HFFc6 (cell line): Measurements from ENCODE around the gene LRFN2. TPM values are rescaled to one million over a fixed set of nuclear protein-coding genes. Genes with fewer than 3 reads are reported as not detected.

Source experiments
- DNase-seq: peaks from one replicate; pipeline ENCODE4 v3.0.0-alpha.2; 2018
- H3K27ac Mint-ChIP-seq: 2 replicates; pipeline ENCODE4 v1.8.0; 2020; ENCODE audit warnings: mild to moderate bottlenecking, mixed read lengths
- H3K27me3 Mint-ChIP-seq: 2 replicates; pipeline ENCODE4 v1.8.0; 2021; ENCODE audit warnings: mild to moderate bottlenecking, moderate library complexity, mixed read lengths; ENCODE audit not compliant: insufficient read depth
- H3K36me3 Mint-ChIP-seq: 2 replicates; pipeline ENCODE4 v1.8.0; 2021; ENCODE audit warnings: low read depth, mixed read lengths
- H3K4me1 Mint-ChIP-seq: 2 replicates; pipeline ENCODE4 v1.8.0; 2020; ENCODE audit warnings: low read depth, mixed read lengths
- H3K4me3 Mint-ChIP-seq: 2 replicates; pipeline ENCODE4 v1.8.0; 2020; ENCODE audit warnings: mild to moderate bottlenecking, moderate library complexity, mixed read lengths
- H3K9me3 Mint-ChIP-seq: 2 replicates; pipeline ENCODE4 v1.8.0; 2020; ENCODE audit warnings: mild to moderate bottlenecking, mixed read lengths
- total RNA-seq, 6 experiments: library from RNA; stranded (reverse); fragmentation: NEBNext Ultra II Directional; extraction: Animal tissue kit (Norgen Biotek cat#: 25700); gene quantifications; 2 replicates in 1 of 6; 3 replicates in 5 of 6; pipeline ENCODE4 v1.2.3, GENCODE V29; 2021
- TF ChIP-seq, protein P1 (sequence below): fragments of 200-600 bp; sonication (generic); IDR thresholded peaks from 2 replicates; pipeline ENCODE4 v1.5.0; 2021; ENCODE audit warnings: antibody characterized with exemption, mild to moderate bottlenecking

Gene LRFN2
- total RNA-seq, 6 experiments from 2014 or later: not detected

GRCh38 chr6:40556881-40557280, 30.3 kb downstream of the LRFN2 start:
- TF ChIP-seq, protein P1, sequence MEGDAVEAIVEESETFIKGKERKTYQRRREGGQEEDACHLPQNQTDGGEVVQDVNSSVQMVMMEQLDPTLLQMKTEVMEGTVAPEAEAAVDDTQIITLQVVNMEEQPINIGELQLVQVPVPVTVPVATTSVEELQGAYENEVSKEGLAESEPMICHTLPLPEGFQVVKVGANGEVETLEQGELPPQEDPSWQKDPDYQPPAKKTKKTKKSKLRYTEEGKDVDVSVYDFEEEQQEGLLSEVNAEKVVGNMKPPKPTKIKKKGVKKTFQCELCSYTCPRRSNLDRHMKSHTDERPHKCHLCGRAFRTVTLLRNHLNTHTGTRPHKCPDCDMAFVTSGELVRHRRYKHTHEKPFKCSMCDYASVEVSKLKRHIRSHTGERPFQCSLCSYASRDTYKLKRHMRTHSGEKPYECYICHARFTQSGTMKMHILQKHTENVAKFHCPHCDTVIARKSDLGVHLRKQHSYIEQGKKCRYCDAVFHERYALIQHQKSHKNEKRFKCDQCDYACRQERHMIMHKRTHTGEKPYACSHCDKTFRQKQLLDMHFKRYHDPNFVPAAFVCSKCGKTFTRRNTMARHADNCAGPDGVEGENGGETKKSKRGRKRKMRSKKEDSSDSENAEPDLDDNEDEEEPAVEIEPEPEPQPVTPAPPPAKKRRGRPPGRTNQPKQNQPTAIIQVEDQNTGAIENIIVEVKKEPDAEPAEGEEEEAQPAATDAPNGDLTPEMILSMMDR: no peak
- H3K4me1 Mint-ChIP-seq: no peaks in the 10 kb centered on the region
- peaks cover 4% of the 10 kb centered on the region for H3K27me3 Mint-ChIP-seq
- no peaks in the 10 kb centered on the region for H3K9me3 Mint-ChIP-seq
- H3K4me3 Mint-ChIP-seq: no peak overlapping the region
- DNase-seq: no peak
- no peaks in the 10 kb centered on the region for H3K36me3 Mint-ChIP-seq
- no peak overlapping the region for H3K27ac Mint-ChIP-seq

- TF ChIP-seq, protein P1: no peak
- Mint-ChIP-seq H3K27ac (no peak overlapping the region), H3K4me1 (no peaks in the 10 kb centered on the region), H3K4me3 (no peak overlapping the region), H3K9me3 (no peaks in the 10 kb centered on the region), H3K36me3 (no peaks in the 10 kb centered on the region), H3K27me3 (peaks cover 2% of the 10 kb centered on the region)
- no peak for DNase-seq
These were observed 31.1 kb downstream of the LRFN2 start for GRCh38 chr6:40556023-40556422.

- Mint-ChIP-seq H3K4me1 (no peaks in the 10 kb centered on the region), H3K36me3 (no peaks in the 10 kb centered on the region), H3K9me3 (no peaks in the 10 kb centered on the region), H3K4me3 (no peak overlapping the region), H3K27ac (no peak overlapping the region), H3K27me3 (peaks cover 2% of the 10 kb centered on the region)
- TF ChIP-seq, protein P1: no peak
- DNase-seq: no peak
These were observed 32.1 kb downstream of the LRFN2 start for GRCh38 chr6:40555092-40555491.

GRCh38 chr6:40552941-40553340, 34.2 kb downstream of the LRFN2 start:
- H3K4me1 Mint-ChIP-seq: no peaks in the 10 kb centered on the region

DNA sequence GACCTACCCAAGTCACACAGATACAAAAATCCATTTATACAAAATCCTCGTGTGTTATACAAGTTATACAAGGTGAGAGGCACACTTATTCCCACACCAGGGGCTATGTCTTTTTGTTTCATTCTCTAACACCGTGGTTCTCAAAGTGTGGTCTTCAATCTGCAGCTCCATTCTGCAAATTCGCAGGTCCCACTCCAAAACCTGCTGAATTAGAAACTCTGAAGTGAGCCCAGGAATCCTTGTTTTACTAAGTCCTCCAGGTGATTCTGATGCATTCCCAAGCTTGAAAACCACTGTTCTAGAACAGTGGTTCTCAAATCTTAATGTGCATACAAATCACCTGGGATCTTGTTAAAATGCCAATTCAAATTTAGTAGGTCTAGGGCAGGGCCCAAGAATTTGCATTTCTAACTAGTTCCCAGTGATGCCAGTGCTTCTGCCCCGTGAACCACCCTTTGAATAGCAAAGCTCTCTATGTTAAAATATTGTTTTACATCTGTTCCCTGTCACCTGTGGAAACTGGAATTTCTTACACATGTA, 35.1 kb downstream of the LRFN2 start:
- Mint-ChIP-seq H3K4me3 (no peak overlapping the region), H3K27ac (no peak overlapping the region), H3K4me1 (no peaks in the 10 kb centered on the region), H3K36me3 (no peaks in the 10 kb centered on the region), H3K27me3 (peaks cover 2% of the 10 kb centered on the region; the same call in 1 of the 2 replicates), H3K9me3 (no peaks in the 10 kb centered on the region)
- TF ChIP-seq, protein P1: no peak
- no peak for DNase-seq

More at GRCh38 chr6:40552941-40553340, 34.2 kb downstream of the LRFN2 start:
- Mint-ChIP-seq H3K4me3 (no peak overlapping the region), H3K9me3 (no peaks in the 10 kb centered on the region), H3K27ac (no peak overlapping the region), H3K36me3 (no peaks in the 10 kb centered on the region), H3K27me3 (peaks cover 2% of the 10 kb centered on the region; the same call in 1 of the 2 replicates)
- no peak for DNase-seq
- TF ChIP-seq, protein P1: no peak
